HAP-1 (cell line): ENCODE results near the gene SOX6.

Experiments used
- DNase-seq, 2 experiments: peaks; one replicate each; pipeline ENCODE4 v3.0.0-alpha.2; 2016 to 2020; ENCODE audit warnings: low spot score in 2 of 2
- H3K27me3 ChIP-seq: fragments of 250-450 bp; sonication (Bioruptor Pico); 2 replicates; pipeline ENCODE4 v1.5.1; 2020; ENCODE audit warnings: low read depth, mild to moderate bottlenecking, moderate library complexity
- H3K36me3 ChIP-seq: fragments of 250-450 bp; sonication (Bioruptor Pico); replicated peaks from 2 replicates; pipeline ENCODE4 v1.5.1; 2020; ENCODE audit warnings: mild to moderate bottlenecking
- H3K4me1 ChIP-seq: fragments of 250-450 bp; sonication (Bioruptor Pico); 2 replicates; pipeline ENCODE4 v1.5.1; 2020; ENCODE audit warnings: mild to moderate bottlenecking
- H3K4me3 ChIP-seq: fragments of 250-450 bp; sonication (Bioruptor Pico); 2 replicates; pipeline ENCODE4 v1.5.1; 2020; ENCODE audit warnings: mild to moderate bottlenecking, moderate library complexity
- H3K9me3 ChIP-seq: fragments of 250-450 bp; sonication (Bioruptor Pico); 2 replicates; pipeline ENCODE4 v1.5.1; 2020; ENCODE audit warnings: mild to moderate bottlenecking, moderate library complexity
- in situ Hi-C: fragments of 300-500 bp; cut with MboI; formaldehyde crosslinking; loops from 3 replicates; pipeline ENCODE4 v1.14.3; 2020; ENCODE audit warnings: low sequenced_read_pairs, inconsistent platforms, mixed read lengths

SOX6 gene

GRCh38 chr11:16356761-16357393, 531 bp upstream of the SOX6 start:
- peaks cover 46% of the 10 kb centered on the region for H3K4me1 ChIP-seq
- H3K27me3 ChIP-seq, result no peaks in the 10 kb centered on the region
- H3K36me3 ChIP-seq, result no peaks in the 10 kb centered on the region
- in situ Hi-C loops, result no loop called here
- peak in 1 of 2 experiments; percentile 14 for DNase-seq
- H3K4me3 ChIP-seq, result no peak overlapping the region
- H3K9me3 ChIP-seq, result no peaks in the 10 kb centered on the region

GRCh38 chr11:16352707-16353106, 3.6 kb downstream of the SOX6 start:
- H3K4me3 ChIP-seq, result no peak overlapping the region
- DNase-seq, result no peak
- H3K9me3 ChIP-seq, result no peaks in the 10 kb centered on the region
- no peaks in the 10 kb centered on the region for H3K36me3 ChIP-seq
- H3K27me3 ChIP-seq, result no peaks in the 10 kb centered on the region
- H3K4me1 ChIP-seq, result peaks cover 31% of the 10 kb centered on the region
- in situ Hi-C loops, result no loop called here

DNA sequence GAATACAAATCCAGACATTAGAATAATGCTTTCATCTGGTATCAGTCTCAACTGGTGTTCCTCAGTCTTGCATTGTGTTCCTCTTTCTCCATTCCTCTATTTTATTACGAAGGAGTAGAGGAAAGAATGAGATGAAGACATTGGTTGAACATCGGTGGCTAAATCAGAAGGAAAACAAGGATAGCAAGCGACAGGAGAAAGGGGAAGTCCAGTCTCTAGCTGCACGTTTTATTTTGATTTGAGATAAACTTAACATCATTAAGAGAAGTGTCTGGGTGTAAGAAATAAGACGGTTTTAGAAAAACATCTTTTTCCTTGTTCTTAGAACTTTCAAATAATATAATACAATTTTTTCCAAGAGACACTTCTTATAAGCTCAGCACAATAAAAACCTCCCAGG, 6.2 kb downstream of the SOX6 start:
- peaks cover 6% of the 10 kb centered on the region for H3K4me1 ChIP-seq
- no peak for DNase-seq
- no peaks in the 10 kb centered on the region for H3K27me3 ChIP-seq
- H3K9me3 ChIP-seq, result no peaks in the 10 kb centered on the region
- H3K4me3 ChIP-seq, result no peak overlapping the region
- no peaks in the 10 kb centered on the region for H3K36me3 ChIP-seq
- in situ Hi-C loops, result no loop called here

DNA sequence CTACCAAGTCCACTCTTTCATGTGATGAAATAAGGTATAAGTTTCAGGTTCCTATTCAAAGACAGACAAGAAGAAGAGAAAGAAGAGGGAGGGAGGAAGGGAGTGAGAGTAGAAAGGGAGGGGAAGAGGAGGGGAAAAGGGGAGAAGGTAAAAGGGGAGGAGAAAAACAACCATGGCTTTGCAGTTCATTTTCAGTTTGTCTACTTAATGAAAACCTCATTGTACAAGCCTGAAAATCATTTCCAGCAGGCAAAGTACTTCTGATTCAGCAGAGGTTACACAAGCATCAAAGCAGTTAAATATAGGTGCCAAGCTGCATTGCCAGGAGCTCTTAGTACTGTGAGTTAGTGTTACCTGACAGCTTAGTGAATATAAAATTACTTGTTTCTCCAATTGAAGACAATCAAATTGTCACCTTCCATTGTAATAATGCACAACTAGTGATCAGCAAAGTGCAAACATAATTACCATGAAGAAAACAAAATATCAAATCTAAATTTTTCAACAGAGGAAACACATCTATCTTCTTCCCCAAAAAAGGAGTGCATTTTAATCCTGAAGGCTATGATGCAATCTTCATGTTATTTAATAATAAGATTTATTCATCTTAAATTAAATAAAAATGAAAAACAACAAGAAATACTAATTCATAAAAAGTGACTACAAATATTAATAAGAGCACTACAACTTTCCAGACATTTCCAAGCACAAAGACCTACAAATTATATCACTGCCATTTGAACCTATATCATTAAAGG, 8.2 kb downstream of the SOX6 start:
- in situ Hi-C loops, result no loop called here
- no peak for DNase-seq
- Histone ChIP-seq H3K36me3 (no peaks in the 10 kb centered on the region), H3K4me1 (no peaks in the 10 kb centered on the region), H3K4me3 (no peak overlapping the region), H3K9me3 (no peaks in the 10 kb centered on the region), H3K27me3 (no peaks in the 10 kb centered on the region)

DNA sequence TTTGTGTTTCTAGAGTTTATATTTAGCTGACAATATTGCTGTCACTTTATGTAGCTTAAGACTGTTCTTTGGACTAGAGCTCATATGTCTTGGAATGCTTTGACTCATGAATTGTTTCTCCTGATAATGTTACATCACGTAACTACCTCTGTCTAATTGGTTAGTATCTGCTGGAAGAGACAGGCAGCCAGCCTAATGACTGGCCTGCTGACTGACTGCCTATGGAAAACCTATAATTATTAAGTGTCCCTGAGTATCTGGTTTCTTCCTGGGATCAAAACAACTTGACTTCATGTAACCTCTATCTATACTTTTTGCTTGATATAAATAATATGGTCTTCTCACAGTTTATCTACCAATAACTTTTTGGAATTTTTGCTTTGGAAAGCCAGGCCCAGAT, 9.4 kb downstream of the SOX6 start:
- H3K9me3 ChIP-seq, result no peaks in the 10 kb centered on the region
- in situ Hi-C loops, result no loop called here
- DNase-seq, result no peak

GRCh38 chr11:16341853-16342252, 14.5 kb downstream of the SOX6 start:
- in situ Hi-C loops, result no loop called here
- H3K4me1 ChIP-seq, result no peaks in the 10 kb centered on the region

More for the DNA sequence above, 9.4 kb downstream of the SOX6 start:
- Histone ChIP-seq H3K4me3 (no peak overlapping the region), H3K27me3 (no peaks in the 10 kb centered on the region), H3K36me3 (no peaks in the 10 kb centered on the region), H3K4me1 (no peaks in the 10 kb centered on the region)

DNA sequence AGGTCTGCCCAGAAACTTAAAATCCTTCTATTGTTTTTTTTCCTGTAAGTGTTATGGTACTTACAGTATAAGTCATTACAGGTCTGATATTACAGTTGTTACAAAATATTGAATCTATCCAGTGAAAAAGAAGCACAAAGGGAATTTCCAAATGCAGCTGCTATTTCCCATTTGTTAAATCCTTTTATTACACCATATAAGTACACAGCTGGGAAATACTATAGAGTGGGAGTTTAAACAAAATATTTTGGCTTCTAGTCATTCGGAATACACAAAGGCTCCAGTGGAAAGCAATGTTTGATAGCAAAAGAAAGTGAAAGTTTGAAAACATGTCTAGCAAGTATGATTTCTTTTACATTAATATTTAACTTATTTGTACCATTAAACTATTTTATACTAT, 18.0 kb downstream of the SOX6 start:
- Histone ChIP-seq H3K4me3 (no peak overlapping the region), H3K36me3 (no peaks in the 10 kb centered on the region), H3K4me1 (no peaks in the 10 kb centered on the region), H3K9me3 (no peaks in the 10 kb centered on the region), H3K27me3 (no peaks in the 10 kb centered on the region)
- DNase-seq, result no peak
- in situ Hi-C loops, result no loop called here

More at GRCh38 chr11:16341853-16342252, 14.5 kb downstream of the SOX6 start:
- Histone ChIP-seq H3K9me3 (no peaks in the 10 kb centered on the region), H3K36me3 (no peaks in the 10 kb centered on the region), H3K27me3 (no peaks in the 10 kb centered on the region), H3K4me3 (no peak overlapping the region)
- DNase-seq, result no peak

- no peak for DNase-seq
- Histone ChIP-seq H3K27me3 (no peaks in the 10 kb centered on the region), H3K4me3 (no peak overlapping the region), H3K9me3 (no peaks in the 10 kb centered on the region), H3K36me3 (no peaks in the 10 kb centered on the region), H3K4me1 (no peaks in the 10 kb centered on the region)
- in situ Hi-C loops, result no loop called here
Observed at GRCh38 chr11:16337421-16338213, 18.7 kb downstream of the SOX6 start.

DNA sequence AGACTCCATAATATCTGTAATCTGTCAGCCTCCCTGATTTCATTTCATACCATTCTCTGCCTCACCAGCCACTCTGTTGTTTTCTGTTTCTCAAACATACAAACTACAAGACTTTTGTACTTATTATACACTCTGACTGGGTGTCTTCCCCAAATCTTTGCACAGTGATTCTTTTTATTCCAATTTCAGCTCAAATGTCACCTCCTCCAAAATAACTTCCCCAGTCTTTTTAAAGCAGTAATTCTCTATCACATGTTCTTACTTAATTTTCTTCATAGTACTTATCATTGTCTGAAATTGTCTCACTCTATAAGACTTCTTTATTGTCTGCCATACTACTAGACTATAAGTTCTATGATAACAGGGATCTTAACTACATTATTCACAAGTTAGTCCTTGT, 19.6 kb downstream of the SOX6 start:
- no peaks in the 10 kb centered on the region for H3K27me3 ChIP-seq
- H3K36me3 ChIP-seq, result no peaks in the 10 kb centered on the region
- no peak for DNase-seq
- no peak overlapping the region for H3K4me3 ChIP-seq
- in situ Hi-C loops, result no loop called here
- no peaks in the 10 kb centered on the region for H3K9me3 ChIP-seq
- no peaks in the 10 kb centered on the region for H3K4me1 ChIP-seq

- in situ Hi-C loops, result no loop called here
Observed at GRCh38 chr11:16336204-16336603, 20.1 kb downstream of the SOX6 start.

DNA sequence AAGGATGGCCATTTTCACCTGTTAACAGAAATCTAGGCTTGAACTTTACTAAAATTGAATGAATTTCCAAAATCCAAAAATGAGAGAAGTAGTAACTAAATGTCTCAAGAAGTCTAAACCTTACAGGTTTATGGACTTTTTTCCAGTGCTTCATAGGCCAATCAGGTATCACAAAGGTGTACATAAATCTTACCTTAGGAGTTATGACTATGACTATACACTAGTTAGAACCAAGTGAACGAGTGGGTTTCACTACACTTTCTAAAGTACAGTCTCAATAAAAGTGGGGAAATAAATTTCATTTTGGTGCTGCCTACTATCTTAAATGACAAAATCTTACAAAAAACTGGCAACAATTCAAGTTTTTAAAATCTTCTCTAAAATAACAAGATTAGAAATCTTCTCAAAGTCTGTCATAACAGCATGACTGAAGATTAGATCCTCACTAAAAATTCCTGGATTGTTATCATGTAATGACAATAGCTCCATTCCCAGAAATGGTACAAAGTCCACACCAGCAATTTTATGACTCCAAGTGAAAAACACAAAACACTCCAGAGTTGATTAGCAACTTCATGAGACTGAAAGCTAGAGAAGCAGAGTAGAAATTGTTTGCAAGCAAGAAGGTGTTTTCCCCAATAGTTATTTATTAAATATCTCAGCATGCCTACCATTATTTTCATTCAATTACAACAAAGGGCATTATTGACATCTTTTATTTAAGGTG, 20.9 kb downstream of the SOX6 start:
- Histone ChIP-seq H3K27me3 (no peaks in the 10 kb centered on the region), H3K9me3 (no peaks in the 10 kb centered on the region), H3K36me3 (no peaks in the 10 kb centered on the region), H3K4me3 (no peak overlapping the region), H3K4me1 (no peaks in the 10 kb centered on the region)
- in situ Hi-C loops, result no loop called here
- no peak for DNase-seq

More at GRCh38 chr11:16336204-16336603, 20.1 kb downstream of the SOX6 start:
- Histone ChIP-seq H3K27me3 (no peaks in the 10 kb centered on the region), H3K36me3 (no peaks in the 10 kb centered on the region), H3K9me3 (no peaks in the 10 kb centered on the region), H3K4me3 (no peak overlapping the region), H3K4me1 (no peaks in the 10 kb centered on the region)
- DNase-seq, result no peak

DNA sequence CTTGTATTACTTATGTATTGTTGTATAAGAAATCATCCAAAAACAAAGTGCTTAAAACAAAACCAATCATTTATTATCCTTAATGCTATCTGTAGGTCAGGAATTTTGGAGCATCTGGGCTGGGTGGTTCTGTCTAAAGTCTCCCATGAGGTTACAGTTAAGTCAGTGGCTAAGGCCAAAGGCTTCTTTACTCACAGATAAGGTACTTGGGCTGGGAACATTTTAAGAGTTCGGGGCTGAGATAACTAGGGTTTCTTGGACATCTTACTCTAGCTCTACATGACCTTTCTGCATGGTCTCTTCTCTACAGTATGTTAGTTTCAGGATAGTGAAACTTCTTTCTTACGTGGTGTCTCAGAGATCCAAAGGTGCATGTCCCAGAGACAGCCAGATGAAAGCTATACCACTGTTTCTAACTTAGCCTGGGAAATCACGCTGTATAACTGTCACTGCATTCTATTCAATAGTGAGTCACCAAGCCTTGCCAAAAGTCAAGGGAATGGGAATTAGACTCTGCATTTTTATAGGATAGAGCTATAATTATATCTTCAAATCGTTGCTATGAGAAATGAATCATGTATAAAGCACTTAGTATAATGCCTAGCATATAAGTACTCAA, 29.6 kb downstream of the SOX6 start:
- Histone ChIP-seq H3K4me3 (no peak overlapping the region), H3K27me3 (no peaks in the 10 kb centered on the region), H3K36me3 (no peaks in the 10 kb centered on the region), H3K9me3 (no peaks in the 10 kb centered on the region), H3K4me1 (no peaks in the 10 kb centered on the region)
- DNase-seq, result no peak
- in situ Hi-C loops, result no loop called here

DNA sequence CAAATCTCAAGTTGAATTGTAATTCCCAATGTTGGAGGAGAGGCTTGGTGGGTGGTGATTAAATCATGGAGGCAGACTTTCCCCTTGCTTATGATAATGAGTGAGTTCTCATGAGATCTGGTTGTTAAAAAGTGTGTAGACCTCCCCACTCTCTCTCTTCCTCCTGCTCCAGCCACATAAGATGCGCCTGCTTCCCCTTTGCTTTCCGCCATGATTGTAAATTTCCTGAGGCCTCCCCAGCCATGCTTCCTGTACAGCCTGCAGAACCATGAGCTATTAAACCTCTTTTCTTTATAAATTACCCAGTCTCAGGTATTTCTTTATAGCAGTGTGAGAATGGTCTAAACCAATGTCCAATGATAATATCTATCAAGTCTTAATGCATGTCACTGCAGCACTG, 34.2 kb downstream of the SOX6 start:
- H3K27me3 ChIP-seq, result no peaks in the 10 kb centered on the region
- no peaks in the 10 kb centered on the region for H3K36me3 ChIP-seq
- no peaks in the 10 kb centered on the region for H3K9me3 ChIP-seq
- in situ Hi-C loops, result no loop called here
- DNase-seq, result no peak
- H3K4me1 ChIP-seq, result no peaks in the 10 kb centered on the region
- H3K4me3 ChIP-seq, result no peak overlapping the region
